ENCODE data around the gene TFDP1. TPM values are rescaled to one million over a fixed set of nuclear protein-coding genes. Genes with fewer than 3 reads are reported as not detected.

The TFDP1 gene
- total and polyA plus RNA-seq, 3 donors from 2014 or later: 72.4 to 135 (median 73.1) TPM

- no peaks in the 10 kb centered on the region for H3K27me3 ChIP-seq
- 88 to 89% methylated on average over 2 of the region's 2 CpGs for WGBS, 2 donors
- intact Hi-C loops (cut with DNase I; ENCODE audit: low total_unique reads): no loop called here
Observed at GRCh38 chr13:113666329-113666670, 81.7 kb downstream of the TFDP1 start.

GRCh38 chr13:113666951-113667701 lies 82.6 kb downstream of the TFDP1 start, which contains the start of gene GRK1:
TSS of gene GRK1 (plus strand) at chr13:113667219. CDS start at chr13:113667387, 168 bp downstream.
- Histone ChIP-seq H3K27me3 (no peaks in the 10 kb centered on the region), H3K4me3 (no peak within 1 kb of the TSS), H3K27ac (no peak within 1 kb of the TSS), H3K36me3 (ENCODE audit: low read depth, missing control alignments) (no peaks in the 10 kb centered on the region), H3K9me3 (no peaks in the 10 kb centered on the region), H3K4me1 (no peaks in the 10 kb centered on the region)
- no peak for DNase-seq
- TF ChIP-seq CTCF (IDR thresholded peaks at IDR 0.05): no peak
- no peak for TF ChIP-seq POLR2A (IDR thresholded peaks at IDR 0.05)
- WGBS, 2 donors: 86% methylated on average over 14 to 31 of the region's 32 CpGs
- intact Hi-C loops (cut with DNase I; ENCODE audit: low total_unique reads): no loop called here

More at GRCh38 chr13:113666329-113666670, 81.7 kb downstream of the TFDP1 start:
- no peak overlapping the region for H3K4me3 ChIP-seq
- TF ChIP-seq POLR2A (IDR thresholded peaks at IDR 0.05) (no peak), CTCF (IDR thresholded peaks at IDR 0.05) (no peak)
- no peak for DNase-seq
- no peaks in the 10 kb centered on the region for H3K9me3 ChIP-seq
- H3K4me1 ChIP-seq: no peaks in the 10 kb centered on the region
- H3K27ac ChIP-seq: no peak overlapping the region
- H3K36me3 ChIP-seq (ENCODE audit: low read depth, missing control alignments): no peaks in the 10 kb centered on the region

DNA sequence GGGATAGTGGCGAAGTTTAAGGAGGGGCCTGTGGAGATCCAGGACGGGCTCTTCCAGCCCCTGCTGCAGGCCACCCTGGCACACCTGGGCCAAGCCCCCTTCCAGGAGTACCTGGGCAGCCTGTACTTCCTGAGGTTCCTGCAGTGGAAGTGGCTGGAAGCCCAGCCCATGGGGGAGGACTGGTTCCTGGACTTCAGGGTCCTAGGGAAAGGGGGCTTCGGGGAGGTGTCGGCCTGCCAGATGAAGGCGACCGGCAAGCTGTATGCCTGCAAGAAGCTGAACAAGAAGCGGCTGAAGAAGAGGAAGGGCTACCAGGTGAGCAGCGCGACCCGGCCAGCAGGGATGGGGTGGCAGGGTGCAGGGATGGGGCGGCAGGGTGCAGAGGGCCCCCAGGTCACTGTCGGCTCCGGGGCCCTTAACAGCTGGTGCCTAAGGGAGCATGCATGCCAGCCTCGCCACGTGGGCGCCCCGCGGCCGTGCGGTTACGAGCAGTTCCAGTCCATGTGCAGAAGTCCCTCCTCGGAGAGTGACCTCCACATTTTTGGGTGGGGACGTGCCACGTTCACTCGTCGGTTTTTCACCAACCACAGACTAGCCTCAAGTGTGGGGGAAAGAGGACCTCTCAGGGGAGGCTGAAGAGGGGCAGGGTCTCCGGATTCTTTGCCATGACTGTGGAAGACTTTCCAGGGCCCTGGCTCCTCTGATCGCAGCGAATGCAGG lies 83.4 kb downstream of the TFDP1 start:
- TF ChIP-seq CTCF (IDR thresholded peaks at IDR 0.05): no peak
- no peak for TF ChIP-seq POLR2A (IDR thresholded peaks at IDR 0.05)
- intact Hi-C loops (cut with DNase I; ENCODE audit: low total_unique reads): no loop called here
- Histone ChIP-seq H3K27me3 (no peaks in the 10 kb centered on the region), H3K4me3 (no peak overlapping the region), H3K9me3 (no peaks in the 10 kb centered on the region), H3K27ac (no peak overlapping the region), H3K4me1 (no peaks in the 10 kb centered on the region), H3K36me3 (ENCODE audit: low read depth, missing control alignments) (no peaks in the 10 kb centered on the region)
- WGBS, 2 donors: 94% methylated on average over 29 of the region's 29 CpGs; no CpG with 5 or more reads in 1 of the 2 donors
- no peak for DNase-seq

- WGBS, 2 donors: 65 to 74% methylated on average over 23 to 24 of the region's 24 CpGs
- TF ChIP-seq POLR2A (IDR thresholded peaks at IDR 0.05) (no peak), CTCF (IDR thresholded peaks at IDR 0.05) (no peak)
- no peaks in the 10 kb centered on the region for H3K4me1 ChIP-seq
- no peaks in the 10 kb centered on the region for H3K9me3 ChIP-seq
- no peak for DNase-seq
- H3K36me3 ChIP-seq (ENCODE audit: low read depth, missing control alignments): no peaks in the 10 kb centered on the region
- intact Hi-C loops (cut with DNase I; ENCODE audit: low total_unique reads): no loop called here
- H3K27me3 ChIP-seq: no peaks in the 10 kb centered on the region
- no peak overlapping the region for H3K4me3 ChIP-seq
- H3K27ac ChIP-seq: no peak overlapping the region
Observed at GRCh38 chr13:113668491-113668971, 84.0 kb downstream of the TFDP1 start.
